Astrocyte of the spinal cord (primary cell): ENCODE data around the gene AIMP2.
"Not testable (repeated sequence)": the region's sequence is repeated elsewhere in the genome, so short reads cannot be mapped to it uniquely, and the experiment has no call there.

Source experiments
- DNase-seq: peaks from one replicate; pipeline ENCODE4 v3.0.0; 2011; ENCODE audit warnings: low read depth, low spot score
- H3K4me3 ChIP-seq: 2 replicates; pipeline ENCODE4 v1.5.1; 2011; ENCODE audit warnings: low read depth, mild to moderate bottlenecking, low read length, moderate library complexity
- CTCF ChIP-seq: IDR thresholded peaks from 2 replicates; pipeline ENCODE4 v1.5.1; 2012; ENCODE audit warnings: low read depth, mild to moderate bottlenecking, low read length, inconsistent platforms
- in situ Hi-C: cut with HindIII; loops from 2 replicates; pipeline ENCODE4 v1.10.0; 2017; ENCODE audit warnings: low sequenced_read_pairs

The AIMP2 gene

GRCh38 chr7:6056616-6057015 is 47.5 kb downstream of the AIMP2 start:
- no peak for DNase-seq
- TF ChIP-seq CTCF, result no peak
- no peak overlapping the region for H3K4me3 ChIP-seq
- in situ Hi-C loops, result no loop called here

- TF ChIP-seq CTCF, result no peak
- no peak for DNase-seq
- peak overlapping the region; percentile 84 for H3K4me3 ChIP-seq
- in situ Hi-C loops, result no loop called here
Measured at GRCh38 chr7:6057316-6058129, 48.5 kb downstream of the AIMP2 start.

- in situ Hi-C loops, DNase-seq, H3K4me3 ChIP-seq: not testable (repeated sequence)
Measured at GRCh38 chr7:6059941-6060340, 50.9 kb downstream of the AIMP2 start.

- no peak overlapping the region for H3K4me3 ChIP-seq
- no peak for DNase-seq
- no peak for TF ChIP-seq CTCF
- in situ Hi-C loops, result no loop called here
Measured at GRCh38 chr7:6071406-6071805, 62.3 kb downstream of the AIMP2 start.
